Thyroid gland (tissue), 4 donors: ENCODE data around the gene CNPY4. TPM values are rescaled to one million over a fixed set of nuclear protein-coding genes. Genes with fewer than 3 reads are reported as not detected.

ENCODE experiments used
- DNase-seq, 2 donors: peaks; one replicate each; pipeline ENCODE4 v3.0.0-alpha.2; 2019
- H3K27ac ChIP-seq, 3 donors: fragments of 200-600 bp; sonication (generic); 1 replicate in 2 of 3; 2 replicates in 1 of 3; pipeline ENCODE4 v1.5.1; 2016 to 2019; ENCODE audit warnings: mild to moderate bottlenecking in 1 of 3, moderate library complexity in 1 of 3
- H3K27me3 ChIP-seq: fragments of 200-600 bp; sonication (generic); one replicate; pipeline ENCODE4 v1.5.1; 2019
- H3K36me3 ChIP-seq, 2 donors: fragments of 200-600 bp; sonication (generic); one replicate each; pipeline ENCODE4 v1.5.1; 2016 to 2019
- H3K4me1 ChIP-seq, 2 donors: fragments of 200-600 bp; sonication (generic); one replicate each; pipeline ENCODE4 v1.5.1; 2017 to 2019
- H3K4me3 ChIP-seq, 3 donors: fragments of 200-600 bp; sonication (generic); replicated peaks in 1 of 3; 1 replicate in 2 of 3; 2 replicates in 1 of 3; pipeline ENCODE4 v1.5.1; 2016; ENCODE audit warnings: mild to moderate bottlenecking in 1 of 3
- H3K9me3 ChIP-seq: fragments of 200-600 bp; sonication (generic); one replicate; pipeline ENCODE4 v1.5.1; 2017
- CTCF ChIP-seq, 6 experiments: fragments of 200-600 bp in 3 of 6; fragments of 450-650 bp in 3 of 6; sonication (generic) in 3 of 6; IDR thresholded peaks; one replicate each; pipeline ENCODE4 v1.5.1; 2016 to 2019; ENCODE audit warnings: antibody characterized with exemption in 6 of 6, mild to moderate bottlenecking in 2 of 6, inconsistent platforms in 1 of 6, moderate library complexity in 1 of 6
- POLR2A ChIP-seq, 2 donors: fragments of 450-650 bp; IDR thresholded peaks; one replicate each; pipeline ENCODE4 v1.6.1; 2017; ENCODE audit warnings: antibody characterized with exemption in 2 of 2, mild to moderate bottlenecking in 2 of 2, moderate library complexity in 1 of 2
- WGBS, 2 donors: methylation state at CpG; one replicate each; pipeline ENCODE4 v1.1.5; 2017; 5-methylcytosine and 5-hydroxymethylcytosine counted together
- intact Hi-C: fragments of 100-400 bp; cut with DNase I; formaldehyde crosslinking; loops from one replicate; pipeline ENCODE4 v1.15.1; 2023
- total RNA-seq, 4 donors: library from RNA; depleted of rRNA; stranded (reverse); fragments of >200 nt; gene quantifications; one replicate each; pipeline ENCODE4 v1.2.3, GENCODE V29; 2016

The CNPY4 gene
- total RNA-seq, 4 donors from 2014 or later, result 4.1 to 14.5 (median 13.1) TPM

- Histone ChIP-seq H3K9me3 (no peaks in the 10 kb centered on the region), H3K4me3 (no peak overlapping the region), H3K4me1 (peaks cover 0 to 17% of the 10 kb centered on the region in 2 donors), H3K36me3 (peaks cover 54 to 56% of the 10 kb centered on the region in 2 donors), H3K27me3 (no peaks in the 10 kb centered on the region), H3K27ac (no peak overlapping the region)
- intact Hi-C loops, result loop anchor here (5.0 kb wide), 1 partner anchor 36 kb away; the partner anchor contains the start of gene MBLAC1
- WGBS, 2 donors, result 70 to 81% methylated on average over 11 to 17 of the region's 19 CpGs
- no peak for TF ChIP-seq POLR2A (IDR thresholded peaks at IDR 0.05)
- no peak for TF ChIP-seq CTCF (IDR thresholded peaks at IDR 0.05)
- DNase-seq, result no peak
Measured at GRCh38 chr7:100091411-100092181, 27.8 kb upstream of the CNPY4 start.

GRCh38 chr7:100093054-100093453, 26.4 kb upstream of the CNPY4 start:
- H3K27me3 ChIP-seq, result no peaks in the 10 kb centered on the region
- 68% methylated on average over 8 of the region's 8 CpGs for WGBS, 2 donors
- DNase-seq, result no peak
- TF ChIP-seq CTCF (IDR thresholded peaks at IDR 0.05), result no peak
- peaks cover 0 to 13% of the 10 kb centered on the region in 2 donors for H3K4me1 ChIP-seq
- H3K4me3 ChIP-seq, result no peak overlapping the region
- no peak overlapping the region for H3K27ac ChIP-seq
- intact Hi-C loops, result loop anchor here (5.0 kb wide), 1 partner anchor 34 kb away; the partner anchor contains the start of gene MBLAC1
- no peaks in the 10 kb centered on the region for H3K9me3 ChIP-seq
- H3K36me3 ChIP-seq, result peaks cover 68% of the 10 kb centered on the region in 2 donors

GRCh38 chr7:100093498-100093897, 25.9 kb upstream of the CNPY4 start:
- Histone ChIP-seq H3K9me3 (no peaks in the 10 kb centered on the region), H3K27ac (no peak overlapping the region), H3K36me3 (peaks cover 72 to 73% of the 10 kb centered on the region in 2 donors), H3K27me3 (no peaks in the 10 kb centered on the region), H3K4me1 (peaks cover 0 to 9% of the 10 kb centered on the region in 2 donors), H3K4me3 (no peak overlapping the region)
- no peak for DNase-seq
- intact Hi-C loops, result loop anchor here (5.0 kb wide), 1 partner anchor 34 kb away; the partner anchor contains the start of gene MBLAC1
- TF ChIP-seq CTCF (IDR thresholded peaks at IDR 0.05) (no peak), POLR2A (IDR thresholded peaks at IDR 0.05) (no peak)
- WGBS, 2 donors, result 54 to 79% methylated on average over 9 to 13 of the region's 13 CpGs

GRCh38 chr7:100093925-100094486, 25.4 kb upstream of the CNPY4 start:
- no peak for TF ChIP-seq CTCF (IDR thresholded peaks at IDR 0.05)
- no peak for TF ChIP-seq POLR2A (IDR thresholded peaks at IDR 0.05)
- H3K4me3 ChIP-seq, result no peak overlapping the region
- no peaks in the 10 kb centered on the region for H3K27me3 ChIP-seq
- intact Hi-C loops, result loop anchor here (5.0 kb wide), 1 partner anchor 33 kb away; the partner anchor contains the start of gene MBLAC1
- no peaks in the 10 kb centered on the region for H3K9me3 ChIP-seq
- H3K4me1 ChIP-seq, result peaks cover 0 to 9% of the 10 kb centered on the region in 2 donors
- 88 to 90% methylated on average over 15 of the region's 16 CpGs for WGBS, 2 donors
- H3K36me3 ChIP-seq, result peaks cover 77 to 78% of the 10 kb centered on the region in 2 donors
- DNase-seq, result no peak
- H3K27ac ChIP-seq, result no peak overlapping the region

- H3K4me1 ChIP-seq, result peaks cover 4 to 11% of the 10 kb centered on the region in 2 donors
- TF ChIP-seq CTCF (IDR thresholded peaks at IDR 0.05) (no peak), POLR2A (IDR thresholded peaks at IDR 0.05) (no peak)
- intact Hi-C loops, result loop anchor here (5.0 kb wide), 1 partner anchor 48 kb away; the partner anchor contains the start of gene ZSCAN21
- H3K27me3 ChIP-seq, result no peaks in the 10 kb centered on the region
- no peak overlapping the region for H3K27ac ChIP-seq
- H3K36me3 ChIP-seq, result peaks cover 79 to 82% of the 10 kb centered on the region in 2 donors
- H3K9me3 ChIP-seq, result no peaks in the 10 kb centered on the region
- 87 to 88% methylated on average over 9 of the region's 9 CpGs for WGBS, 2 donors
- H3K4me3 ChIP-seq, result no peak overlapping the region
- DNase-seq, result no peak
Measured at GRCh38 chr7:100095289-100095688, 24.1 kb upstream of the CNPY4 start.
